Left renal cortex interstitium (tissue), 4 donors: ENCODE data around the gene CNNM3. TPM values are rescaled to one million over a fixed set of nuclear protein-coding genes. Genes with fewer than 3 reads are reported as not detected.
"Not testable (repeated sequence)": the region's sequence is repeated elsewhere in the genome, so short reads cannot be mapped to it uniquely, and the experiment has no call there.

ENCODE experiments used
- DNase-seq, 4 donors: peaks; one replicate each; pipeline ENCODE4 v3.0.0-alpha.2; 2013; ENCODE audit warnings: low read depth in 4 of 4, low spot score in 2 of 4, missing footprints in 1 of 4
- polyA plus RNA-seq, 4 donors: library from polyadenylated mRNA; unstranded; fragments of 120-200 nt; gene quantifications; one replicate each; pipeline ENCODE4 v1.2.1, GENCODE V29; 2013; ENCODE audit not compliant: insufficient read length in 4 of 4

Gene CNNM3
- 10 to 100 TPM; 26.5 to 43.5 (median 32.9) TPM for polyA plus RNA-seq

- DNase-seq: peak; percentile 65 to 88 (median 85)
These were observed at the start of gene CNNM3 for GRCh38 chr2:96816127-96816835. TSS of gene CNNM3 (plus strand) at chr2:96816268. CDS start at chr2:96816278, 10 bp downstream.

- no peak for DNase-seq
These were observed 48.8 kb upstream of the CNNM3 start for GRCh38 chr2:96767135-96767871.

GRCh38 chr2:96768083-96768561, 47.9 kb upstream of the CNNM3 start:
- no peak for DNase-seq

GRCh38 chr2:96769814-96770213, 46.3 kb upstream of the CNNM3 start:
- no peak for DNase-seq

- no peak for DNase-seq
These were observed 45.4 kb upstream of the CNNM3 start for GRCh38 chr2:96770442-96771202.

- DNase-seq: no peak
These were observed 44.1 kb upstream of the CNNM3 start for GRCh38 chr2:96771796-96772618.

GRCh38 chr2:96772903-96773671, 43.0 kb upstream of the CNNM3 start:
- DNase-seq: no peak

- DNase-seq: no peak
These were observed 42.1 kb upstream of the CNNM3 start for GRCh38 chr2:96773922-96774321.

- DNase-seq: no peak
These were observed 40.9 kb upstream of the CNNM3 start for GRCh38 chr2:96775160-96775559.

GRCh38 chr2:96783388-96783787, 32.7 kb upstream of the CNNM3 start:
- no peak for DNase-seq

GRCh38 chr2:96787411-96787810, 28.7 kb upstream of the CNNM3 start:
- no peak for DNase-seq

GRCh38 chr2:96788442-96789244, 27.4 kb upstream of the CNNM3 start:
- no peak for DNase-seq

- no peak for DNase-seq
These were observed 26.8 kb upstream of the CNNM3 start for GRCh38 chr2:96789245-96789617.

GRCh38 chr2:96792772-96793749, 23.0 kb upstream of the CNNM3 start:
- no peak for DNase-seq

- DNase-seq: no peak
These were observed 21.0 kb upstream of the CNNM3 start for GRCh38 chr2:96795076-96795475.

GRCh38 chr2:96796497-96796896, 19.6 kb upstream of the CNNM3 start:
- DNase-seq: not testable (repeated sequence)

GRCh38 chr2:96797066-96797625, 18.9 kb upstream of the CNNM3 start:
- DNase-seq: no peak
